Activated CD8-positive, alpha-beta memory T cell treated with anti-CD3 and anti-CD28 coated beads, Interleukin-2, amount 10 ng/mL, durations not matched to agents 7 days and 5 days (primary cell): Measurements from ENCODE around the gene LMTK2. TPM values are rescaled to one million over a fixed set of nuclear protein-coding genes. Genes with fewer than 3 reads are reported as not detected.
"Not testable (repeated sequence)": the region's sequence is repeated elsewhere in the genome, so short reads cannot be mapped to it uniquely, and the experiment has no call there.

Experiments used
- ATAC-seq: fragments of 150-1000 bp; cut with Tn5 transposase; one replicate; pipeline ENCODE4 v1.10.0; 2021; ENCODE audit warnings: moderate library complexity
- CTCF ChIA-PET: fragments of 350-600 bp; sonication (Branson Sonifier 250); formaldehyde crosslinking; loops from one replicate; lab custom pipeline; 2021; ENCODE audit warnings: antibody characterized with exemption; lab: Charles Lee
- DNase-seq: peaks from one replicate; pipeline ENCODE4 v3.0.0-alpha.2; 2020
- H3K27ac Mint-ChIP-seq: one replicate; pipeline ENCODE4 v1.8.0; 2021; ENCODE audit warnings: mild to moderate bottlenecking, mixed read lengths
- H3K27me3 Mint-ChIP-seq: one replicate; pipeline ENCODE4 v1.8.0; 2021; ENCODE audit warnings: mixed read lengths
- H3K36me3 Mint-ChIP-seq: one replicate; pipeline ENCODE4 v1.8.0; 2021; ENCODE audit warnings: mild to moderate bottlenecking, mixed read lengths
- H3K4me1 Mint-ChIP-seq: one replicate; pipeline ENCODE4 v1.8.0; 2021; ENCODE audit warnings: mixed read lengths
- H3K4me3 Mint-ChIP-seq: one replicate; pipeline ENCODE4 v1.8.0; 2021; ENCODE audit warnings: mild to moderate bottlenecking, moderate library complexity, mixed read lengths
- H3K9me3 Mint-ChIP-seq: one replicate; pipeline ENCODE4 v1.8.0; 2022; ENCODE audit warnings: low read depth, mixed read lengths
- total RNA-seq, 2 experiments: library from RNA; stranded (reverse); gene quantifications; one replicate each; pipeline ENCODE4 v1.2.3, GENCODE V29; 2021

Gene LMTK2
- total RNA-seq, 2 experiments from 2014 or later: 8.5 to 9.6 TPM

DNA sequence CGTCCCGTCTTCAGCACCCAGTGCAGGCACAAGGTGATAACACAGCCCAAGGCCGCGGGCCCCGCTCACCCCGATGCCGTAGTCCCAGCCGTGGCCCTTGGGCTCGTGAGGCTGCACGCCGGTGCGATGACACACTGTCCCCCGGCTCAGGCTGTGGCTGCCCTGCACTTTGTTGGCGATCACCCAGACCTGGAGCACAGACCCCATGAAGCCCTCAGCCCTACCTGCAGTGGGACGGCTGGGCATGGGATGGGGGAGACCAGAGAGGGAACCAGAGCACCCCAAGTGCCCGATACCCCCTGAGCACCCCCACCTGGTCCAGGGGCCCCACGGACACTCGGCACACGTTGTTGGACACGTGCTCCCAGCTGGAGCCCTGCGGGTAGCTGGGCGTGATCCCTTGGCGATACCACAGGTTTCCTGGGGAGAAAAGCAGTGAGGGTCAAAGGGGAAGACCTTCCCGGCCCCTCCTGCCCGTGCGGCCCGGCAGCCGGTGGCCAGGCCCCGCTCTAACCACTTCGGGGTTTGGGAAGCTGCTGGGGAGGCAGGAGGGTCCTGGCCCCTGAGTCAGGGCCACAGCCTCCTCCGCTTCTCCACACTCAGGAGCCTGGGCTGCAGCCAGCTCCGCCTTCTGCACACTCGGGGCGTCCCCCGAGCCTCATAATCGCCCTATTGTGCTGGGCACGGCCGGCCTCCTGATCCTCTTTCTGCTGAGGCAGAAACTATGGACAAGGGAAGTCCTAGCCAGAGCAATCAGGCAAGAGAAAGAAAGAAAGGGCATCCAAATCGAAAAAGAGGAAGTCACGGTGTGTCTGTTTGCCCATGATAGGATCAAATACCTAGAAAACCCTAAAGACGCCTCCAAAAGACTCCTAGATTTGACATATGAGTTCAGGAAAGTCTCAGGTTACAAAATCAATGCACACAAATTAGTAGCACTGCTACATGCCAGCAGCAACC, 111.2 kb downstream of the LMTK2 start:
- Mint-ChIP-seq H3K4me3 (no peak overlapping the region), H3K27me3 (no peaks in the 10 kb centered on the region), H3K4me1 (peaks cover 15% of the 10 kb centered on the region), H3K9me3 (no peaks in the 10 kb centered on the region), H3K27ac (no peak overlapping the region), H3K36me3 (peaks cover 5% of the 10 kb centered on the region)
- ATAC-seq (no peak), DNase-seq (no peak)
- CTCF ChIA-PET: no interaction called here

DNA sequence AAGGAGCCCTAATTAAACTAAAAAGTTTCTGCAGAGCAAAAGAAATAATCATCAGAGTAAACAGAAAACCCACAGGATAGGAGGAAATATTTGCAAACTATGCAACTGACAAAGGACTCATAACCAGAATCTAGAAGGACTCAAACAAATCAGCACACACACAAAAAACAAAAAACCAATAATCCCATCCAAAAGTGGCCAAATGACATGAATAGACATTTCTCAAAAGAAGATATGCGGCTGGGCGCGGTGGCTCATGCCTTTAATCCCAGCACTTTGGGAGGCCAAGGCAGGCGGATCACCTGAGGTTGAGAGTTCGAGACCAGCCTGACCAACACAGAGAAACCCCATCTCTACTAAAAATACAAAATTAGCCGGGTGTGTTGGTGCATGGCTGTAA, 112.7 kb downstream of the LMTK2 start:
- Mint-ChIP-seq H3K27ac (peak overlapping the region; percentile 35), H3K4me1 (peaks cover 15% of the 10 kb centered on the region)
- ATAC-seq, H3K36me3 Mint-ChIP-seq, H3K4me3 Mint-ChIP-seq, H3K27me3 Mint-ChIP-seq, H3K9me3 Mint-ChIP-seq, DNase-seq, CTCF ChIA-PET: not testable (repeated sequence)

DNA sequence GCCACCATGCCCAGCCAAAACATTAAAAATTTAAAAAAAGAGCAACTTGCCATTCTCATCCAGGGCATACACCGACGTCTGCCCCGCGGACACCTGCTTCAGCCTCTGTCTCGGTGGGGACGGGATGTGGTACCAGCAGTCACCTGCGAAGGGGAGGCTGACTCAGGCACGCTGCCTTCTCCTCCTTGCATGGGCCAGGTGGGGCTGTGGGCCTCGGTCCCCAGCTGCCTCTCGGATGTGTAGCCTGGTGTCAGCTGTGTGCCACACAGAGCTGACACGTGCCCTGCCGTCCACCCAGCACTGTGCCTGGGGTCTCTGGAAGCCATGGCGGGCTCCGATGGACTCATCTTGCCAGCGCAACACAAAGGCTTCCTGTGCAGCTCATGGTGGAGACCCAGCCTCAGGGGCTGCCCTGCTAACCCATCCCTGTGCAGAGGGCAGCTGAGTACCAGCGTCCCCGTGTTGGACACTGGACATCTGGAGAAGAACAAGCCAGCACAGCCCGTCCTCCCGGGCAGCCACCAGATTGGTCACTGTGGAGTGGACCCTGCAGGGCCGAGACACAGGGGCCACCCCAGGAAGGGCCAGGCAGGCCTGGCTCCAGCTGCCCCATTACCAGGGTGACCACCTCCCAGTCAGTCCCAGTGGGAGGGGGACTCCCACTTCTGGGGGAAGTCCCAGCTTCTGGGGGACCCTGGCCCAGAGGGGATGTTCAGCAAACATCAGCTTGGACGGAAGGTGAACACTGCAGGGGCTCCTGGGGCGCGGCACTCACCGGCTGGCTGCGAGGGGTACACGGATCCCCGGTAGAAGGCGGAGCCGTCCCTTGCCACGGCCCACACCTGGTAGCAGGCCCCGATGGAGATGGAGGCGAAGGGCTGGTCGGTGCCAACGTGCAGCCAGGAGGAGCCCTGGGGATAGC, 115.2 kb downstream of the LMTK2 start:
- Mint-ChIP-seq H3K9me3 (no peaks in the 10 kb centered on the region), H3K4me3 (no peak overlapping the region), H3K27ac (no peak overlapping the region), H3K36me3 (peaks cover 7% of the 10 kb centered on the region), H3K27me3 (no peaks in the 10 kb centered on the region), H3K4me1 (peaks cover 15% of the 10 kb centered on the region)
- CTCF ChIA-PET: no interaction called here
- DNase-seq: no peak
- ATAC-seq: no peak

GRCh38 chr7:98222533-98223195, 116.0 kb downstream of the LMTK2 start:
- H3K9me3 Mint-ChIP-seq: no peaks in the 10 kb centered on the region
- H3K36me3 Mint-ChIP-seq: peaks cover 7% of the 10 kb centered on the region
- H3K4me3 Mint-ChIP-seq: no peak overlapping the region
- no peaks in the 10 kb centered on the region for H3K27me3 Mint-ChIP-seq
- DNase-seq (no peak), ATAC-seq (no peak)
- no peak overlapping the region for H3K27ac Mint-ChIP-seq
- peaks cover 15% of the 10 kb centered on the region for H3K4me1 Mint-ChIP-seq
- CTCF ChIA-PET: no interaction called here

DNA sequence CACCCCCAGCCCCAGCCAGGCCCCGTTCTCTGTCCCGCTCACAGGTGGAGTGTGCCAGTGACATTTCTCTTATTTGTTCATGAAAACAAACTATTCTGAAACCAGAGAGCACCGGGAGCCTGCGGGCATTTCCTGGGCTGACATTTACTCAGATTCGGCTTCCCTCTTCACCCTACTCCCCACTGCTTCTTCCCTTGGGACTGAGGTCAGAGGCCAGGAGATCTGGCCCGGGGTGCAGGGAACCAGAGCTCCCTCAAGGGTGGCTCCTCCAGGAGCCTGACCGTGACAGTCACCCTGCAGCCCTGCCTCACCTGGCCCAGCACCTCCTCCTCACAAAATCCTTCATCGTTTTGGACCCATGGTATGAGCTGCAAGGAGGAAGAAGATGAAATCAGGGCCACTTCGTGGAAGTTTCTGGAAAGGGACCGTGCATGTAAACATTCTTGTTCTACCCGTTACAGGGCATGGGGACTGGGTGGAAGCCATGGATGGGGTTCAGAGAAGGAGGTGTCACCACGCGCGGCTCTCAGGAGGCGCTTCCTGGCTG, 116.8 kb downstream of the LMTK2 start:
- Mint-ChIP-seq H3K4me1 (peaks cover 11% of the 10 kb centered on the region), H3K9me3 (no peaks in the 10 kb centered on the region), H3K27ac (no peak overlapping the region), H3K27me3 (no peaks in the 10 kb centered on the region), H3K4me3 (no peak overlapping the region), H3K36me3 (peaks cover 7% of the 10 kb centered on the region)
- DNase-seq (no peak), ATAC-seq (no peak)
- CTCF ChIA-PET: no interaction called here

DNA sequence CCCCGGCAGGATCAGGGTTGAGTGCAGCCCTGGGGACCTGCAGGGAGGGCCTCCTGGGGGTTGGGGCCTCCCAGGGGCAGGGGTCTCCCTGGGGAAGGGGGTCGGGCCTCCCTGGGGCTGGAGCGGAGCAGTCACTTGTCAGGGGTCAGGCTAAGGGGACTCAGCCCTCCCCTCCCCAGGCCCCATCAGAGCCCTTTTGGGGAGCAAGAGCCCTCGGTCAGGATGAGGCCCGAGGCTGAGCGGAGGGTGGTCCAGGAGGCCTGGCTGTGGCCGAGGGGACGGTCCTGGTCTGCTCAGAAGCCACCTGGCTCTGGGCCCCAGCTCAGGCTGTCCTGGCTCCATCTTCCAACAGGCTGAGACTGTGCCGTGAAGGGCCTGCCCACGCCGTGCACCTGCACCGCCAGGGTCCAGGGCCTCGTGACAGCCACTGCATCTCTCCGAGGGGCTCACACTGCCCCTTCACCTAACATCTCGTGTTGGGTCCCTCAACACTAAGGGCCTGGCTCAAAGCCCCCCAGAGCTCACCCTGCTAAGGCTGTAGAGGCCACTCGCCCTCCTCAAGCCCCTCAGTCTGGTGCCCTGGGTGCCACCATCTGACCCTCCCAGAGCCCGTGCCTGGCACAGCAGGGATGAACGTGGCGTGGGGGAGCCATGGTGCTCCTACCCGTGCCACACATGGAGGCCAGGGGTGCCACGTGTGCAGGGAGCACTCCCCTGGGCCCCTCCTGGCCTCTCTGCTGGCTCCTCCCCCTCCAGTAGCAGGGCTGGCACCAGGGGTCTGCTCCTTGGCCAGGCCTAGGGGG, 117.4 kb downstream of the LMTK2 start:
- no peaks in the 10 kb centered on the region for H3K9me3 Mint-ChIP-seq

GRCh38 chr7:98224701-98225181, 118.1 kb downstream of the LMTK2 start:
- no peaks in the 10 kb centered on the region for H3K9me3 Mint-ChIP-seq
- H3K4me3 Mint-ChIP-seq: no peak overlapping the region
- no peaks in the 10 kb centered on the region for H3K27me3 Mint-ChIP-seq
- peaks cover under 1% of the 10 kb centered on the region for H3K4me1 Mint-ChIP-seq
- CTCF ChIA-PET: no interaction called here
- no peak overlapping the region for H3K27ac Mint-ChIP-seq
- peaks cover 3% of the 10 kb centered on the region for H3K36me3 Mint-ChIP-seq
- no peak for ATAC-seq
- DNase-seq: no peak

More for the DNA sequence above, 117.4 kb downstream of the LMTK2 start:
- H3K27ac Mint-ChIP-seq: no peak overlapping the region
- peaks cover 6% of the 10 kb centered on the region for H3K4me1 Mint-ChIP-seq
- H3K4me3 Mint-ChIP-seq: no peak overlapping the region
- no peaks in the 10 kb centered on the region for H3K27me3 Mint-ChIP-seq
- peaks cover 7% of the 10 kb centered on the region for H3K36me3 Mint-ChIP-seq
- CTCF ChIA-PET: no interaction called here
- DNase-seq (no peak), ATAC-seq (peak; percentile 16)

GRCh38 chr7:98225913-98226614, 119.4 kb downstream of the LMTK2 start:
- no peak overlapping the region for H3K4me3 Mint-ChIP-seq
- H3K27ac Mint-ChIP-seq: peak overlapping the region; percentile 19
- CTCF ChIA-PET: no interaction called here
- no peaks in the 10 kb centered on the region for H3K4me1 Mint-ChIP-seq
- H3K27me3 Mint-ChIP-seq: no peaks in the 10 kb centered on the region
- no peak for ATAC-seq
- no peak for DNase-seq
- H3K36me3 Mint-ChIP-seq: peaks cover 2% of the 10 kb centered on the region
- no peaks in the 10 kb centered on the region for H3K9me3 Mint-ChIP-seq

DNA sequence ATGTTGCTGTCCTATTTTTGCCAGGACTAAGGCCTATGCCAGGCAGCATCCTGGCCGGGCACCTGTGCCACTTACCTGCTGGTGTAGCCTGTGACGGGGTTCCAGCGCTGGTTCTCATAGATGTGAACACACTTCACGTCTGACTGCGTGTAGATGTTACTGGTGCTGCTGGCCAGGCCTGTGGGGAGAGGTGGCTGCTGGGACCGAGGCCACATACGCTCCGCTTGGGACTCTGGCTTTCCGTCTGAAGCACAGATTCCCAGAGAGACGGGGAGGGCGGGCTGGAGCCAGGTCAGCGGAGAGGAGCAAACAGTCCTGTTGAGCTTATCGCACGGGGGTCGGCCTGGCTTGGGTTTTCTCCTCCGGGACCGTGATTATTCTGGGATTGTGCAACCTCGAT, 121.3 kb downstream of the LMTK2 start:
- DNase-seq: no peak
- no peaks in the 10 kb centered on the region for H3K27me3 Mint-ChIP-seq
- H3K36me3 Mint-ChIP-seq: peaks cover 2% of the 10 kb centered on the region
- no peak overlapping the region for H3K4me3 Mint-ChIP-seq
- CTCF ChIA-PET: interaction anchor here (0.8 kb wide), 1 partner anchor 15 kb away, joined by 3 read pairs; no protein-coding TSS in a partner anchor
- no peak for ATAC-seq
- H3K4me1 Mint-ChIP-seq: no peaks in the 10 kb centered on the region
- no peak overlapping the region for H3K27ac Mint-ChIP-seq
- no peaks in the 10 kb centered on the region for H3K9me3 Mint-ChIP-seq

DNA sequence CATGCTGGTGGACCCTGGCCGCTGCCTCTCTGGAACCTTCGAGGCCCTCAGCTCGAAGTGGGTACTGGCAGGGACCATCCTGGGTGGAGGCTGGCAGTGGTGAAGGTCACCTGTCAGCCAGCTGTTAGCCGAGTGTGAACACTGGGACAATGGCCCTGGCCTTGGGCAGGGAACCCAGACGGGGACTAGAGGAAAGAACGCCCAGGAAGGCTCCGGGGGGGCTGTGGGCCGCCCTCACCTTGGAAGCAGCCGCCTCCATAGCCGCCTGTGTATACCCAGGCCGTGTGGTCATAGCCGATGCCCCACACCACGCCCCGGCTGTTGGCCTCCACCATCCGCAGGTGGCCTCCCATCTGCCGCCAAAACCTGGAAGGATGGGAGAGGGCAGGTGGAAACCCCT, 122.1 kb downstream of the LMTK2 start:
- CTCF ChIA-PET: no interaction called here

DNA sequence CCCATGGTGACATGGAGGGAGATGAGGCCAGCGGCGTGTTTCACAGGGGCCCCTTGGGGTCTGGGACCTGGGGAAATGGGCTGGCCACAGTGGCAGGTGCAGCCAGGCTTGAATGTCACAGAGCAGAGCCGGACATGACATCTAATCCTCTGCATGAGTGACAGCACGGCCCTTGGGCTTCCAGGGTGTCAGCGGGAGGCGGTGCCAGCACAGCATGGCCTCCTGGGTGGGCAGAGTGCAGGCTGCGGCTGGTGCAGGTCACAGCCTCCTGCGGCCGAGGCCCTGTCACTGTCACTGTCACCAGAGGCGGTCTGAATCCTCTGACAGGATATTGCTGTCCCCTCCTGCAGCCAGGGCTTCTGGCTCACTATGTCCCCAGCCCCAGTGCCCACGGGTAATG, 122.8 kb downstream of the LMTK2 start:
- DNase-seq (no peak), ATAC-seq (no peak)
- Mint-ChIP-seq H3K9me3 (no peaks in the 10 kb centered on the region), H3K36me3 (peaks cover 2% of the 10 kb centered on the region), H3K4me3 (no peak overlapping the region), H3K27ac (no peak overlapping the region), H3K27me3 (no peaks in the 10 kb centered on the region), H3K4me1 (no peaks in the 10 kb centered on the region)
- CTCF ChIA-PET: no interaction called here

More for the DNA sequence above, 122.1 kb downstream of the LMTK2 start:
- Mint-ChIP-seq H3K4me3 (no peak overlapping the region), H3K27me3 (no peaks in the 10 kb centered on the region), H3K4me1 (no peaks in the 10 kb centered on the region), H3K9me3 (no peaks in the 10 kb centered on the region), H3K27ac (no peak overlapping the region), H3K36me3 (peaks cover 2% of the 10 kb centered on the region)
- no peak for DNase-seq
- no peak for ATAC-seq
